HUES6 (cell line): ENCODE results near the gene PLAAT2.
"Not testable (repeated sequence)": the region's sequence is repeated elsewhere in the genome, so short reads cannot be mapped to it uniquely, and the experiment has no call there.

ENCODE experiments used
- H3K27ac ChIP-seq: 2 replicates; pipeline ENCODE4 v1.7.0; 2013; ENCODE audit warnings: low read depth, mild to moderate bottlenecking, low read length, inconsistent platforms
- H3K27me3 ChIP-seq: 2 replicates; pipeline ENCODE4 v1.6.1; 2013; ENCODE audit warnings: low read length; ENCODE audit not compliant: control insufficient read depth, insufficient read depth
- H3K36me3 ChIP-seq: 2 replicates; pipeline ENCODE4 v1.6.1; 2013; ENCODE audit warnings: low read length; ENCODE audit not compliant: control insufficient read depth, insufficient read depth
- H3K4me1 ChIP-seq: 2 replicates; pipeline ENCODE4 v1.6.1; 2013; ENCODE audit warnings: low read length; ENCODE audit not compliant: control insufficient read depth, insufficient read depth
- H3K4me3 ChIP-seq: 2 replicates; pipeline ENCODE4 v1.5.1; 2013; ENCODE audit warnings: low read depth, low read length
- H3K9ac ChIP-seq: one replicate; pipeline ENCODE4 v1.6.1; 2013; ENCODE audit warnings: mild to moderate bottlenecking, low read length
- H3K9me3 ChIP-seq: 2 replicates; pipeline ENCODE4 v1.6.1; 2013; ENCODE audit warnings: low read depth, low read length; ENCODE audit not compliant: control insufficient read depth, insufficient read depth

PLAAT2 gene

DNA sequence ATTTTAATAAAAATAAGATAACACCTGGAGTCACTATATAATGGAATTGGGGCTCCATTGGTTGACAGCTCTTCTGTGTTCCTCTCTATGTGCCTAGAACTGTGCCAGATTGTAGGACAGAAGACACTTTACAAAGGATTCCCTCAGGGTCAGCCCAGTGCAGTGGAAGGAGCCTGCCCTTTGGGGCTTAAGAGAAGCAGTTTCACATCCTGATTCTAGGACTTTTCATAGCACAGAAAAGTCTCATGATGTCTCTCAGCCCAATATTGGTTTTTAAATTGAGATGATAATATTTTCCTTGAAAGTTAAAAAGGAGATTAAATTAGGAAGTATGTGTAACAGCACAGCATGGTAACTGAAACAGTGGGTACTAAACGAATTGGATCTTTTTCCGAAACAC is 19.5 kb downstream of the PLAAT2 start:
- Histone ChIP-seq H3K36me3 (no peaks in the 10 kb centered on the region), H3K27ac (no peak overlapping the region), H3K9me3 (no peaks in the 10 kb centered on the region), H3K9ac (no peak overlapping the region), H3K27me3 (no peaks in the 10 kb centered on the region), H3K4me3 (no peak overlapping the region), H3K4me1 (no peaks in the 10 kb centered on the region; the same call in 1 of the 2 replicates)

DNA sequence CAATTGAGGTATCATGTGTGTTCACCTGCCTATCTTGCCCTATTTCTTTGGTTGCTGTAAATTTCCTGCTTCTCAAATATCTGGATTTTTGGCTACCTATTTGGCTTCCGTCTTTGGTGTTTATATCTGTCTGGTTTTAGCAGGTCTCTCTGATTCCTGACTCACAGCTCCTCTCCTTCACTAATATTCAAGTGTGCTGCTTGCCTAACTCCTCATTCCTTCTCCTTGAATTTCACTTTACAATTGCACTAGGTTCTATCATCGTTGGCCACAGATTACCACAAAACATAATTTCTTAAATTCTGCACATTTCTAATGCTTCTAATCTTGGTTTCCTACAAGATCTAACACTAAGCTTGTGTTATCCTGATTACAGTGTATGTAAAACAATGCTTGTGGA is 20.7 kb downstream of the PLAAT2 start:
- not testable (repeated sequence) for H3K4me3 ChIP-seq, H3K9me3 ChIP-seq, H3K9ac ChIP-seq, H3K27ac ChIP-seq, H3K4me1 ChIP-seq, H3K36me3 ChIP-seq, H3K27me3 ChIP-seq

DNA sequence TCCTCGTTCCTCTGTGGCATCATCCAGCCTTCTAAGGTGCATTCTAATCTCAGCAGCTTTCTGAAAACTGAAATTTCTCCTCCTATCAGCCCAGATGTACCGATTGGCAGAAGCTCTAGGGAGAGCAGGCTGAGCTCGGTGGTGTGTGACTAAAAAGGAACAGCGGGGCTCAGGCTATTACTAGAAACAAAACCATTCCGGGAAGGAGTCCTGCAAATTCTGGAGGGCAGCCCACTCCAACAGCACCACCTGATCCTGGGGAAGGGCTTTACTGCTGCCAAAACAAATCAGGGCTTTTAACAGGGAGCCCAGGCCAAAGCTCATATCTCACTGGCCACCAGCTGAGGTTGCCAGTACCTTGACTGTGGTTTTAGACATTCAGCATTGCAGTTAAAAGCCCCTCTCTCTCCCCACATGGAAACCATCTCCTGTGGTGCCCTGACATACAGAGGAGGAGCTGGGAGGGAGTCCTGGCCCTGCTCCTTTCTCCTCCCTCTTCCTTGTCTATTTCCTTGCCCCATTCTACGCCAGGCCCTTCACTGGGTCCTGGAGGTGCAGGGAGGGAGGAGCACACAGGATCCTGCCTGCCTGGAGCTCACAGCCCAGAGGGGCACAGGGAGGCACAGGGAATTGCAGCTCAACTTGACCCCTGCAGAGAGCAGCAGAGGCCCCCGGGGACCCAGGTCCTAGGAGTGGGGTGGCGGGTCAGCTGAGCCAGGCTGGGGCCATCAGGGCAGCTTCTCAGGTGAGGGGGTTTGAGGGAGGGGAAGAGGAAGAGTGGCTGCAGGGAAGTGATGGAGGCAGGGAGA is 25.7 kb downstream of the PLAAT2 start:
- Histone ChIP-seq H3K27ac (no peak overlapping the region), H3K4me1 (peaks cover 20% of the 10 kb centered on the region), H3K36me3 (no peaks in the 10 kb centered on the region), H3K9ac (no peak overlapping the region), H3K9me3 (no peaks in the 10 kb centered on the region), H3K27me3 (no peaks in the 10 kb centered on the region), H3K4me3 (no peak overlapping the region)

DNA sequence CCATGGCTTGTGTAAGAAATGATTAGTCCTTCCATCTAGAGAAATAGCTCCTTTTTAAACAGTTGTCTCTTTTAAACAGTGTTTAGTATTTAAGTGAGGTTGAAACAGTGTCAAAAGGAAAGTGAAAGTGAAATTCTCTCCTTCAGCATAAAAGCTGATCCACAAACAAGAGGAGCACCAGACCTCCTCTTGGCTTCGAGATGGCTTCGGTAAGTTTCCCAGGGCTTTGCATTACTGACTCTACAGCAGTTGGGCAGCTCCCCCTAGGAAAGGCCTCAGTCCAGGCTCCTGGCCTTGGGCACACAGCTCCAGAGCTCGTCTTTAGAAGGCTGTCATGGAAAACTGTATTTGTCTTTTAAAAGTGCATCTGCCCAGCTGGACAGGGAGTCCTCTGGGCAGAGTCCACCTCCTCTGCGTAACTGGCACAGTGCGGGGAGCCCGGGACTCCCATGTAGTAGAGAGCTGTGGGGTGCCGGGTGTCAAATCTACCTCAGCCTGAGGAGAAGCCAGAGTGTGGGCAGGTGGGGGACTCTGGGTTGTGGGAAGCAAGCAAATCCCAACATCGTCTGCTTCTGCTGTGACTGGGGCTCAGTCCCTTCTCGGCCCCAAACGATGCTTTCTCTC is 26.4 kb downstream of the PLAAT2 start, which contains the start of gene PLAAT4:
TSS of gene PLAAT4 (plus strand) at position 140 of the 624 bp plus-strand sequence. CDS start at position 201, 61 bp downstream.
- Histone ChIP-seq H3K9ac (no peak within 1 kb of the TSS), H3K27ac (no peak within 1 kb of the TSS), H3K9me3 (no peaks in the 10 kb centered on the region)

DNA sequence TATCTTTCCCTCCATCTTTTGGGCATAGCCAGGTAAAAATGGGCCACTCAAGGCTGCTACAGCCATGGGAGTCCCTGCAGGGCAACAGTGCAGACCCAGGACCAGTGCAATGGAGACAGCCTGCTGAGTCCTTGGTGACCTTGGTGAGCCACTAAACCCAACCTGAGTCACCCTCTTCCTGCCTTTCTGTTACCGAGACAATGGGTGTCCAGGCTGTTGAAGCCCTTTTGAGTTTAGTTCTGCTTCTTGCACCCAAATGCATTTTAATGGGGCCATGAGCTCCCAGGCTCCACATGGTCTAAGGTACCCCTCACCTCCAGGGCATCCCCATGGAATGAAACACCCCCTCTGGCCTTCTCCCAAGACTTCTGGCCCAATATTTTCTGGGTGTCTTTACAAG is 27.4 kb downstream of the PLAAT2 start:
- H3K9me3 ChIP-seq: no peaks in the 10 kb centered on the region
- H3K4me1 ChIP-seq: peaks cover 32% of the 10 kb centered on the region
- no peak overlapping the region for H3K9ac ChIP-seq
- no peak overlapping the region for H3K27ac ChIP-seq
- no peak overlapping the region for H3K4me3 ChIP-seq
- no peaks in the 10 kb centered on the region for H3K27me3 ChIP-seq
- H3K36me3 ChIP-seq: no peaks in the 10 kb centered on the region

More for the DNA sequence above, 26.4 kb downstream of the PLAAT2 start, which contains the start of gene PLAAT4:
- Histone ChIP-seq H3K36me3 (no peaks in the 10 kb centered on the region), H3K4me3 (no peak within 1 kb of the TSS), H3K27me3 (no peaks in the 10 kb centered on the region), H3K4me1 (peaks cover 26% of the 10 kb centered on the region)

DNA sequence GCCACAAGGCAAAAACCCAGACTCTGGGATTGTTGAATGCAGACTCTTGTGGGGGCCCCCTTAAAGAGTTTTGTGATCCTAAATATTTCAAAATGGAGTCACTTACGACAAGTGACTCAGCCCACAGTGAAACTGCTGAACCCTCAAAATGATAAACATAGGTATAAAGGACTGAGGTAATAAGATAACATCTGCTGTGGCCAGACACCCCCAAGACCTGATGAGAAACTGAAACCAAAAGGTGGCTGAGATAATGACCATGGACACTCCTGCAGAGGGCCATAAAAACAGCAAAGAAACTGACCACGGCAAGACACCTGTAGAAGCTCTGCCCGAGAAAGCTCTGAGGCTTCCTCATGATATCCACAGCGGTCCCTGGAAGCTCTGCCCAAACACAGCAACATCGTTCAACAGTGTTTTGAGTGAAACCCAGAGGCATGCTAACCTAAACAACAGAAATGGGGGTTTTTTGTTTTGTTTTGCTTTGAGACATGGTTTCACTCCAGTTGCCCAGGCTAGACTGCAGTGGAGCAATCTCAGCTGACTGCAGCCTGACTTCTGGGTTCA is 28.2 kb downstream of the PLAAT2 start:
- Histone ChIP-seq H3K27ac (no peak overlapping the region), H3K4me3 (no peak overlapping the region), H3K27me3 (no peaks in the 10 kb centered on the region), H3K4me1 (peaks cover 35% of the 10 kb centered on the region), H3K9ac (no peak overlapping the region), H3K9me3 (no peaks in the 10 kb centered on the region), H3K36me3 (no peaks in the 10 kb centered on the region)

DNA sequence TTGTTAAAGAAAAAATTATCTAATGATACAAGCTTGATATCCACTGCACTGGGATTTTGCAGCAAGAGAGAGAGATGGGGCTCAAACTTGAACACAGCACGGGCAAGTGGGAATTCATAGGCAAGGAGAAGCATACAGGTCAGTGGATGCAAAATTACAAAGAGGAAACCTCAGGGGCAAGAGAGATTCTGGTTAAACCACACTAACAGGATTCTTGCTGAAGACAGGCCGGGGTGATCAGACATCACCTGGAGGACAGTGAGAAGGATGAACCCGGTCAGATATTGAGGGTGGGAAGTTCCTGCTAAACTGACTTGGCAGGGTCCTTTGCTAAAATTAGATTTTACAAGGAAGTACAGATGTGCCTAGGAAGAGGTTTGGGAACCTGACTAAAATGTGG is 29.1 kb downstream of the PLAAT2 start:
- H3K9me3 ChIP-seq: no peaks in the 10 kb centered on the region
- H3K36me3 ChIP-seq: no peaks in the 10 kb centered on the region
- H3K4me1 ChIP-seq: peaks cover 42% of the 10 kb centered on the region
- H3K9ac ChIP-seq: no peak overlapping the region
- no peak overlapping the region; the same call in 1 of the 2 replicates for H3K27ac ChIP-seq
- H3K27me3 ChIP-seq: no peaks in the 10 kb centered on the region
- H3K4me3 ChIP-seq: no peak overlapping the region

DNA sequence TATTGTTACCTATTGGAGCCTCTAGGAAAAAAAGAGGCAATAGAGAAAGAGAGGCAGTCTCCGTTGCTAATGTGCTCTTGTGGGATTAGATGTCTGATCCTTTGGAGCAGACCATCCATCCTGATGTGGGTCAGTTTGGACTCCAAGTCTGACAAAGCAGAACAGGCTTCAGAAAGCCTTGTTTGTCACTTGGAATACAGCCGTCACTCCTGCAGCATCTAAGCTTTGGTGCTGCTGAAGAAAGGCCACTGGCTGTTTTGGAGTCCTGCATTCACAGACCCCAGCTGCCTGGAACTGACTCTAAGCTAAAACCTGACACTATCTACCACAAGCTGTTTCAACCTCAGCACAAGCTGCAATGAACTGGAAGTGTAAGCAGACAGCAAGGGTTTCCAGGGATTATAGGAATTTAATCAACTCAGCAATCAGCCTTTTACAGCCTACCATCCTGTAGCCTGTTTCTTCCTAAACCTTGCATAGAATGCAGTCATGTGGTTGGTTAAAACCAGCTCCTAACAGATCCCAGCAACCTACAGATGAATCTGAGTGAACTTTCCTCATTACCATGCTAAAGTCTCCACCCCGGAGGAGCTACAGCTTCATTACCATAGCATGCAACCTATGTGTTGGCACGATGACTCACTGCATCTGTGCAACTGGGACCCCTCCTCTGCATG is 30.2 kb downstream of the PLAAT2 start:
- Histone ChIP-seq H3K4me1 (peaks cover 46% of the 10 kb centered on the region), H3K27ac (peak overlapping the region; percentile 86), H3K9ac (peak overlapping the region; percentile 68), H3K27me3 (no peaks in the 10 kb centered on the region), H3K36me3 (no peaks in the 10 kb centered on the region), H3K4me3 (peak overlapping the region; percentile 4; the same call in 1 of the 2 replicates), H3K9me3 (no peaks in the 10 kb centered on the region)

DNA sequence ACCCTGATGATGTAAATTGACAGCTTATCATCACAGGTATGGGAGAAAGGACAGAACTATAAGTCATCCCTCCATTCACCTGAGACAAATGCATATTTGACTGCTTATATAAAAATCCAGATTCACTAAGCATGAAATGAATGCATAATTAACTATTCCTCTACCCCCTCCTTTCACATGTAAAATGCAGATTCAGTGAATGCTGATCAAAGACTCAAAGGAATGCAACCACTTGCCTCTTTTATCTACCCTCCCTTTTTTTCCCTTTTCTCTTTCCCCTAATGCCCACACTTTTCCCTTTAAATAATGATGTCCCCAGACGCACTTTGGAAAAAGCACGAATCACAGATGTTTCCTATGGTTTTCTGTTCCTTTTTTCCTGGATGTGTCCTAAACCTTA is 31.1 kb downstream of the PLAAT2 start:
- peaks cover 48% of the 10 kb centered on the region for H3K4me1 ChIP-seq
- H3K27me3 ChIP-seq: no peaks in the 10 kb centered on the region
- H3K4me3 ChIP-seq: peak overlapping the region; percentile 17; the same call in 1 of the 2 replicates
- H3K9ac ChIP-seq: peak overlapping the region; percentile 68
- H3K36me3 ChIP-seq: no peaks in the 10 kb centered on the region
- H3K27ac ChIP-seq: peak overlapping the region; percentile 86
- no peaks in the 10 kb centered on the region for H3K9me3 ChIP-seq

DNA sequence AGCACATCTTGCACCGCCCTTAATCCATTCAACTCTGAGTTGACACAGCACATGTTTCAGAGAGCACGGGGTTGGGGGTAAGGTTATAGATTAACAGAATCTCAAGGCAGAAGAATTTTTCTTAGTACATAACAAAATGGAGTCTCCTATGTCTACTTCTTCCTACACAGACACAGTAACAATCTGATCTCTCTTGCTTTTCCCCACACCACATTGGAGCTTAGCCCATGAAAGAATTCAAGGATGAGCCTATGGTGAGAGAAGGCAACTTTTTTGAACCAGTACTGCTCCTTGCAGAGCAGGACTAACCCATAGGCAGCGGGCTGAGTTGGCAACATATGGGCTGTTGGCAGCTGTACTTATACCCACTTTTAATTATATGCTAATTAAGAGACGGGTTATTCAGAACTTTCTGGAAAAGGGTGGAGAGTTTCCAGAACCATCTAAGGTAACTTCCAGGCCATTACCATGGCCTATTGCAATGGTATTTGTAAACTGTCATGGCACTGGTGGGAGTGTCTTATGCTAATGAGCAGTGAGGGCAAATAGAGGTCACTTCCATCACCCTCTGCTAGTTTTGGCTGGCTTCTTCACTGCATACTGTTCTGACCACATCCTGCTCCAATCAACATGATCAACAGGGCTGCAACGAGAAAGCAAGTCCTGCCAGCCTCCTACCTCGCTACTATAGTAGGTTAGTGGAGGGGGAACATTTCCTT is 31.9 kb downstream of the PLAAT2 start:
- H3K27ac ChIP-seq: peak overlapping the region; percentile 86
- peak overlapping the region; percentile 85 for H3K9ac ChIP-seq

More for the DNA sequence above, 31.9 kb downstream of the PLAAT2 start:
- not testable (repeated sequence) for H3K36me3 ChIP-seq, H3K9me3 ChIP-seq, H3K27me3 ChIP-seq
- H3K4me3 ChIP-seq: 0 out of 2 replicates have a peak overlapping the region, but pooled peaks have one; percentile 17
- peaks cover 48% of the 10 kb centered on the region for H3K4me1 ChIP-seq
